HG03139 (cell line): ENCODE data around the gene CARMIL1.
"Not testable (repeated sequence)": the region's sequence is repeated elsewhere in the genome, so short reads cannot be mapped to it uniquely, and the experiment has no call there.

Source experiments
- ATAC-seq: cut with Tn5 transposase; IDR thresholded peaks from one replicate; pipeline ENCODE4 v1.9.1; 2021; ENCODE audit not compliant: unreplicated experiment

CARMIL1 gene

GRCh38 chr6:25550631-25551030 lies 271.5 kb downstream of the CARMIL1 start:
- no peak for ATAC-seq

- ATAC-seq: no peak
Measured at GRCh38 chr6:25553502-25553901, 274.3 kb downstream of the CARMIL1 start.

GRCh38 chr6:25555188-25555587 lies 276.0 kb downstream of the CARMIL1 start:
- ATAC-seq: no peak

- no peak for ATAC-seq
Measured at GRCh38 chr6:25556516-25556915, 277.3 kb downstream of the CARMIL1 start.

- no peak for ATAC-seq
Measured at GRCh38 chr6:25558155-25558817, 279.1 kb downstream of the CARMIL1 start.

GRCh38 chr6:25560865-25561264 lies 281.7 kb downstream of the CARMIL1 start:
- no peak for ATAC-seq

GRCh38 chr6:25564943-25565342 lies 285.8 kb downstream of the CARMIL1 start:
- ATAC-seq: no peak

GRCh38 chr6:25570578-25570977 lies 291.4 kb downstream of the CARMIL1 start:
- ATAC-seq: no peak

- ATAC-seq: no peak
Measured at GRCh38 chr6:25576919-25577318, 297.7 kb downstream of the CARMIL1 start.

- ATAC-seq: no peak
Measured at GRCh38 chr6:25578538-25578937, 299.4 kb downstream of the CARMIL1 start.

GRCh38 chr6:25579391-25579883 lies 300.3 kb downstream of the CARMIL1 start:
- ATAC-seq: no peak

GRCh38 chr6:25579902-25580495 lies 300.8 kb downstream of the CARMIL1 start:
- ATAC-seq: no peak

- ATAC-seq: no peak
Measured at GRCh38 chr6:25582101-25582500, 302.9 kb downstream of the CARMIL1 start.

GRCh38 chr6:25583099-25583498 lies 303.9 kb downstream of the CARMIL1 start:
- no peak for ATAC-seq

GRCh38 chr6:25583906-25584305 lies 304.7 kb downstream of the CARMIL1 start:
- no peak for ATAC-seq

GRCh38 chr6:25585225-25585624 lies 306.1 kb downstream of the CARMIL1 start:
- no peak for ATAC-seq

GRCh38 chr6:25586119-25586518 lies 306.9 kb downstream of the CARMIL1 start:
- ATAC-seq: not testable (repeated sequence)

- no peak for ATAC-seq
Measured at GRCh38 chr6:25586927-25587326, 307.8 kb downstream of the CARMIL1 start.

- ATAC-seq: no peak
Measured at GRCh38 chr6:25590986-25591385, 311.8 kb downstream of the CARMIL1 start.

GRCh38 chr6:25596928-25597818 lies 318.0 kb downstream of the CARMIL1 start:
- ATAC-seq: no peak

GRCh38 chr6:25599516-25600085 lies 320.4 kb downstream of the CARMIL1 start:
- no peak for ATAC-seq
